ENCODE results near the gene KRT81.
"Not testable (repeated sequence)": the region's sequence is repeated elsewhere in the genome, so short reads cannot be mapped to it uniquely, and the experiment has no call there.

GRCh38 chr12:52240247-52240646 lies 51.1 kb downstream of the KRT81 start:
- not testable (repeated sequence) for TF ChIP-seq CTCF (conservative IDR thresholded peaks at IDR 0.05); EZH2 (IDR thresholded peaks at IDR 0.05; ENCODE audit: low read depth)

Measured in PC-9 (cell line).